Liver (tissue), 3 donors: ENCODE data around the gene PLD4.

Source experiments
- CTCF ChIP-seq: fragments of 150-350 bp; IDR thresholded peaks from 2 replicates; pipeline ENCODE4 v1.5.1; 2017; ENCODE audit warnings: improper control_type of control experiment, low read depth, low read length; ENCODE audit not compliant: missing input control
- HNF4G ChIP-seq: IDR thresholded peaks from 2 replicates; pipeline ENCODE4 v1.6.1; 2016; ENCODE audit warnings: antibody characterized with exemption
- REST ChIP-seq: IDR thresholded peaks from 2 replicates; pipeline ENCODE4 v1.6.1; 2016; ENCODE audit warnings: antibody characterized with exemption, mild to moderate bottlenecking
- donor health status: healthy.
- donor health status: healthy.

GRCh38 chr14:104900639-104901512 is 23.8 kb upstream of the PLD4 start:
- no peak for TF ChIP-seq CTCF
- no peak for TF ChIP-seq REST
- TF ChIP-seq HNF4G, result no peak
